ENCODE data around the gene TRIM10. TPM values are rescaled to one million over a fixed set of nuclear protein-coding genes. Genes with fewer than 3 reads are reported as not detected.
"Not testable (repeated sequence)": the region's sequence is repeated elsewhere in the genome, so short reads cannot be mapped to it uniquely, and the experiment has no call there.

TRIM10 gene
- total RNA-seq, 3 donors from 2014 or later: 3.9 to 7.8 (median 5.3) TPM

- H3K4me1 ChIP-seq (ENCODE audit: low read depth): no peaks in the 10 kb centered on the region
- DNase-seq (peak in 1 of 3 donors; percentile 54), ATAC-seq (peak; percentile 72)
- H3K36me3 ChIP-seq (ENCODE audit: low read depth): no peaks in the 10 kb centered on the region
- peak; percentile 34 for TF ChIP-seq CTCF (IDR thresholded peaks at IDR 0.05)
- H3K9me3 ChIP-seq: no peaks in the 10 kb centered on the region
- no peak overlapping the region for H3K4me3 ChIP-seq
- intact Hi-C loops (cut with DNase I, micrococcal nuclease): loop anchor here in 1 of 2 donors (10.0 kb wide), 1 partner anchor 65 kb away; no protein-coding TSS in a partner anchor
Observed at GRCh38 chr6:30169658-30170614, 8.9 kb upstream of the TRIM10 start.

GRCh38 chr6:30168741-30169140 lies 7.7 kb upstream of the TRIM10 start:
- H3K4me3 ChIP-seq: no peak overlapping the region
- intact Hi-C loops (cut with DNase I, micrococcal nuclease): no loop called here
- H3K4me1 ChIP-seq (ENCODE audit: low read depth): no peaks in the 10 kb centered on the region
- no peak for TF ChIP-seq CTCF (IDR thresholded peaks at IDR 0.05)
- ATAC-seq (no peak), DNase-seq (no peak)
- H3K9me3 ChIP-seq: no peaks in the 10 kb centered on the region
- H3K36me3 ChIP-seq (ENCODE audit: low read depth): no peaks in the 10 kb centered on the region

- Histone ChIP-seq H3K9me3 (no peaks in the 10 kb centered on the region), H3K36me3 (ENCODE audit: low read depth) (no peaks in the 10 kb centered on the region), H3K4me3 (no peak overlapping the region), H3K4me1 (ENCODE audit: low read depth) (peaks cover 5% of the 10 kb centered on the region)
- DNase-seq (no peak), ATAC-seq (no peak)
- intact Hi-C loops (cut with DNase I, micrococcal nuclease): no loop called here
- no peak for TF ChIP-seq CTCF (IDR thresholded peaks at IDR 0.05)
Observed at GRCh38 chr6:30167101-30167500, 6.1 kb upstream of the TRIM10 start.

GRCh38 chr6:30165238-30165637 lies 4.2 kb upstream of the TRIM10 start:
- H3K9me3 ChIP-seq; DNase-seq; intact Hi-C loops (cut with DNase I, micrococcal nuclease); ATAC-seq; H3K36me3 ChIP-seq (ENCODE audit: low read depth); H3K4me3 ChIP-seq; H3K4me1 ChIP-seq (ENCODE audit: low read depth): not testable (repeated sequence)

- intact Hi-C loops (cut with DNase I, micrococcal nuclease): no loop called here
- Histone ChIP-seq H3K4me3 (no peak overlapping the region), H3K36me3 (ENCODE audit: low read depth) (no peaks in the 10 kb centered on the region), H3K9me3 (no peaks in the 10 kb centered on the region), H3K4me1 (ENCODE audit: low read depth) (peaks cover 5% of the 10 kb centered on the region)
- TF ChIP-seq CTCF (IDR thresholded peaks at IDR 0.05): no peak
- no peak for ATAC-seq
- DNase-seq: no peak
Observed at GRCh38 chr6:30164714-30165113, 3.7 kb upstream of the TRIM10 start.

GRCh38 chr6:30163918-30164654 lies 3.1 kb upstream of the TRIM10 start:
- peak in 2 of 3 donors; percentile 49 to 54 for DNase-seq
- Histone ChIP-seq H3K9me3 (no peaks in the 10 kb centered on the region), H3K4me3 (peak overlapping the region; percentile 24), H3K4me1 (ENCODE audit: low read depth) (peaks cover 5% of the 10 kb centered on the region), H3K36me3 (ENCODE audit: low read depth) (no peaks in the 10 kb centered on the region)
- intact Hi-C loops (cut with DNase I, micrococcal nuclease): no loop called here
- TF ChIP-seq CTCF (IDR thresholded peaks at IDR 0.05): no peak
- peak; percentile 22 for ATAC-seq
